GM18861 (cell line): ENCODE measurements around the gene ROBO1.
"Not testable (repeated sequence)": the region's sequence is repeated elsewhere in the genome, so short reads cannot be mapped to it uniquely, and the experiment has no call there.

Source experiments
- ATAC-seq: cut with Tn5 transposase; IDR thresholded peaks from one replicate; pipeline ENCODE4 v1.9.1; 2021; ENCODE audit not compliant: unreplicated experiment

Gene ROBO1

GRCh38 chr3:78764634-78765033 is 1003.2 kb downstream of the ROBO1 start:
- no peak for ATAC-seq

DNA sequence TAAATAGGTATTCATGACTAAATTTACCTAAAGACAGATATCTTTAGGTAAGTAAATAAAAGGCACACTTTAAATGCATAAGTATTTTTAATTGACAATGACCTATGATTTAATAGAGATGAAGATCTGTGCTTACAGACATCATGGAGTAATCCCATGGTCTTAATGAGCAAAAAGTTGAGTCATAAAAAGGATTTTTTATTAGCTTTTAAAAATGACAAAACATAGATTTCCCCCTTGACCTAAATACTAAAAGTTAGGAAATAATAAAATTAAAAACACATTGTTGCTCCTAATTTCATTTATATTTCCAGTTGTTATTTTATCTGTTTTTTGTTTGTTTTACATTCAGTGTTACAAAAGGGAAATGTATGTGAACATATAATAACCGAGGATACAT is 1005.7 kb downstream of the ROBO1 start:
- no peak for ATAC-seq

DNA sequence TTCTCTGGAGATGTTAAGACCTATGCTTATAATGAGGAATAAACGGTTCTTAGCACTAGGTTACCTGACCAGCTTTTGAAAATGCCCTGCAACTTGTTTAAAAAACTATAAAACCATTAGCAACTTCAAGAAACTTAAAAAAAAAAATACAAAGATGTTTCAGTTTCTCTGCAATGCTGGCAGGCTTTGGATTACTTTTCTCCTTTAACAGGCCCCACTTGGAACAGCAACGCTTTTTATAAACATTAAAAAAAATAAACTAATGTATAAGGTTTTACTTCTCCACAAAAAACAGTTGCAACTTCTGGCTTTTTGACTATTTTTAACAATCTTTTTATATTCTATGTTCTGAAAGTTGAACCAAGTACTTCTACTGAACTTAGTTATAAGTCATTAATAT is 1006.7 kb downstream of the ROBO1 start:
- ATAC-seq, result no peak

DNA sequence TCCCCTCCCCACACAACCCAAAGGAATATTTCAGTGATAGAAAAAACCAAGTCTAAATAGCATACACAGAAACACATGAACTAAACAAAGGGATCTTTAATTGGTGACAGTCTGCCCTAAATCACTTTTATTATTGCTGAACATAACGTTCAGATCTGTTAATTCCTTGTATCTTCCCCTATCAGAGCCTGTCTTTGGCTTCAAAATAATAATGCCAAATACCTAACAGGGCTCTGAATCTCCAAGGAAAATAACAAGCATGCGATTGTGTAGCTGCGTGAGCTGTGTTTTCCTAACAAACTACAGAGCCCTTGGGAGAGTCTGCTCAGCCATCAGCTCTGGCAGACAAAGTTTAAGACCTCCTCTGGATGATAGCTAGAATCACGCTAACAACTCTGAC is 1010.1 kb downstream of the ROBO1 start:
- ATAC-seq, result no peak

DNA sequence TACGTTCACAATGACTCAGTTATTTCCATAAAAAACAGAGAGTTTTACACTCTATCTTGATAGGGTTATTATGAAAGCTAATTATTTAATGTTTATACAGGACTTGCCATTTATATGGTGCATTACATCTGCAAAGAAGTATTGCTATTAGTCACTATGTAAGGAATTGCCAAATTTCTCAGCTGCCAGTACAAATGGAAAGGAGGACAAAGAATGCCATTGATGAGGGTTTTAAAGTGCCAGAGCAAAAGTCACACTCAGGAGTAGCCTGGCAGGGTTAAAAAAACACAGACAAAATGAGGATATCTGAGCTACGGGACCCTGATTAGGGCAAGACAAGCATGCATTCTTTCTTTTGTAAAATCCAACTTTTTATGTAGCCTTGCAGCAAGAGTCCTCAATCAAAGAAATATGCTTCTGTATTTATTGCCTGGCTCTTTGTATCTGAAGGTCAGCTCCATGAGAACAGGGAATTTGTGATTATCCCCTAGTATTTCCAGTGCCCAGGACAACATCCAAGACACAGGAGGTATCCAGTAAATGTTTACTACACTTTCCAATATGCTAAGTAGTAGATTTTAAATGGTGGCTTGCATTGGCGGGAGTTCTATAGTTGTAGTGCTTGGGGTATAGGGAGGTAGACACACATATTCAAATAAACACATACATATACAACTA is 1013.6 kb downstream of the ROBO1 start:
- ATAC-seq, result no peak

- ATAC-seq, result no peak
Observed at GRCh38 chr3:78751266-78751665, 1016.5 kb downstream of the ROBO1 start.

DNA sequence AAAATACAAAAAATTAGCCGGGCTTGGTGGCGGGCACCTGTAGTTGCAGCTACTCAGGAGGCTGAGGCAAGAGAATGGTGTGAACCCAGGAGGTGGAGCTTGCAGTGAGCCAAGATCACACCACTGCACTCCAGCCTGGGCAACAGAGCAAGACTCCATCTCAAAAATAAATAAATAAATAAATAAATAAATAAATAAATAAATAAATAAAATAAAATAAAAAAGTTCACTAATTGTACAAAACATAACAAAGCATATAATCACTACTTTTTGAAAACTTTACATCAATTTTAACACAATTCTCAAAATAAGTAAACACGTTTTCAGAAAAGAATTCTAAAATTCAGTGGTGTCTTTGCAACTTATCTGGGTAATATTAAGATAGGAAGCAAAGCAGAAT is 1017.5 kb downstream of the ROBO1 start:
- ATAC-seq, result not testable (repeated sequence)

GRCh38 chr3:78749056-78749455 is 1018.7 kb downstream of the ROBO1 start:
- ATAC-seq, result no peak

DNA sequence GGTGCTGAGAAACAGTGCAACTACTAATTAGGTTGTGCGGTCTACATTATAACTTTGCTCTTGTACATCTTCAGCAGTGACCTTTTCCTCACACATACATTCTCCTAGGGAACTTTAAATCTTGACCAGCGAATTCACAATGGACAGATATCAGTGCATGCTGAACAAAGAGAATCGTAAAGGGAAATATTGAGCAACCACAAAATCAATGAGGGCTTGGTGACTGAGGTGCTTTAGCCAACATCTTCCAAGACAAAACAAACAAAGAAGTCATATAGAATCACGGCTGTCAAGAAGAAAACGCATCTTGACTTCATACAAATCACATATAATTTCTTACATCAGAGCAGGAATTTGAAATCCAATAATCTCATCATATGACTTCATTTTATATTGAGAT is 1022.0 kb downstream of the ROBO1 start:
- no peak for ATAC-seq

DNA sequence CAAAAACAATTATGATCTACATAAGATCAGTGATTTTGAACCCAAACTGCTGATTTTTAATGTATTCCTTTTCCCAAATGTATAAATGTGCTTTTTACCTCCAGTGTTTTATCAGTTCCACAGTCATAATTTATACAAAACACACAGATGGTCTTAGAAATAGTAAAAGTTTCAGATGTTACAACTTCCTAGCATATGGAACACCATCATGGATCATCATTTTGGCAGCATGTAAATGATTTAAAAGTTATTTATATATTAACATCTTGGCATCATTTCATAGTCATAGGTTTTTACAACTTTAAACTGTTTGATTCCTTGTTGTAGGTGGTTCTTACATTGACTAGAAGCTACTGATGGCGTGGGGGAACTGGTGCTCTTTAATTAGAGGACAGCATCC is 1025.3 kb downstream of the ROBO1 start:
- no peak for ATAC-seq

- ATAC-seq, result no peak
Observed at GRCh38 chr3:78742041-78742440, 1025.8 kb downstream of the ROBO1 start.

DNA sequence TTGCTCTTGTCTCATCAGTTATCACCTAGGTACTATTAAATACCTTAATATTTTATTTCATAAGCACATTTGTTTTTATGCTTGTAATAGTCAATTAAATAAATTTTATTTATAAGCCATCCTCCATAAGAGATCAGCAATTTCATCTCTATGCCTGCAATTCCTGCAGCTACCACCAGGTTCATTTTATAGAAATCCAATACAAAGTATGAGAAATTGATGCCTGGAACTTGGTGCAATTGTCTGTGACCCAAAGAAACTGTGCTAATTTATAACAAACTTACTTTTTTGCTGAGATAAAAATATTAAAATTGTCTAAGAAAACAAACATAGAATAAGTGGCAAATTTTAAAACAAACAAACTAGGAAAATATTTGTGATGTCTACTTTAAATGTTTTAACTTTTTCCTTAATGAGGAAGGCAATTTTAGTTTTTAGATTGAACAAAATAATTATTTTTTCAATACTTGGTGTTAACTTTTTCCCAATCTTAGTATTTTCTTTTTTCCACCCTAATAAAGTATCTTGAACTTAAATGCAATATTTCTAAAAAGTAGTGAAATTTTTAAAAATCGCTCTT is 1026.6 kb downstream of the ROBO1 start:
- ATAC-seq, result no peak

DNA sequence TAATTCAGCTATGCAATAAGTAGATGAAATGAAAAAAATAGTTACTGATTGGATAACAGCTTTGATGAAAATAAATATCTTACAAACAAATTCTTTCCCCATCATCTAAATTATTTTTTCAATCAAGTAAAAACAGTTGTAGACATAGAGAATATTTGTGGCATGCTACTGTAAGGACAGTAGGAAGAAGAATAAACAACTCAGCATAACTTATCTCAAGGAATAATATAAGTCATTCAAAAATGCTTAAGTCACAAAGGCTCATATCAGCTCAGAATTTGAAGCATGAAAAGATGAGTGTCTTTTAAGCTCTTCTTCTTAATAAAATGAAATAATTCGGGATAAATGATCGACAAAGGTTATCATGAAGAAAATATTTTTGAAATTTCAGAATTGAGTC is 1029.0 kb downstream of the ROBO1 start:
- no peak for ATAC-seq

- ATAC-seq, result no peak
Observed at GRCh38 chr3:78737988-78738387, 1029.8 kb downstream of the ROBO1 start.

DNA sequence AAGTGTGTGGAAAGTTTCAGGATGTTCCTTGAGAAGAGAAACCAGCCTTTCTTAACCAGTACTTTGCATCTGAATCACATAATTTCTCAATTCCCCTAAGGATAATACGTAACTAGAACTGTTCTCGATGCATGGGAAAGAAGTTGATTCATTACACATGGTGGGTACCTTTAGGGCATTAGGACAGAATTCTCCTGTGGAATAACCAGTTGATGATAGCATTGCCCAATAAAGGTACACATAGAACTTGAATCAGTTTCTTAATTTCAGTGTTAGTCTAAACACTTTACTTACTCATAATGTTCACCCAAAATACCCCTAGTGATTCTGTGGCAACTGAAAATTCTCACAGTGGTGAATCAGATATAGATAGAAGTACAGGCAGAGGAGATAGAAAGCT is 1030.9 kb downstream of the ROBO1 start:
- no peak for ATAC-seq

- ATAC-seq, result no peak
Observed at GRCh38 chr3:78734048-78734637, 1033.7 kb downstream of the ROBO1 start.

DNA sequence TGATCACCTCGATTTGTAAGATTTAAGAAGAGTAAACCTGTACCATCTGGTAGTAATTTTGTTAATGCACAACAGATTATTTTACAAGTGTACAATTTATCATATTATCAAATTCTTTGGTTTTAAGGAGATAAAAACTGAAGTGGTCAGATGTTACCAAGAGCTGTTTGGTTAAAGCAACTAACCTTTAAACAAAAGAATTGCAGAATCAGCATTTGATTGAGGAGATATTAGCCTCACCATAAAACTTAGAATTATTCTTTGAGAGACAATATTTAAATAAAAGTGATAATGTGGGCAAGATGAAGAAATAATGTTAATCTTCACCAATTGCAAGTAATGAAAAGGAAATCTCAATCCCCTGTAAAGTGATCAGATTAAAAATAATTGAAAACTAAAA is 1034.9 kb downstream of the ROBO1 start:
- ATAC-seq, result no peak

DNA sequence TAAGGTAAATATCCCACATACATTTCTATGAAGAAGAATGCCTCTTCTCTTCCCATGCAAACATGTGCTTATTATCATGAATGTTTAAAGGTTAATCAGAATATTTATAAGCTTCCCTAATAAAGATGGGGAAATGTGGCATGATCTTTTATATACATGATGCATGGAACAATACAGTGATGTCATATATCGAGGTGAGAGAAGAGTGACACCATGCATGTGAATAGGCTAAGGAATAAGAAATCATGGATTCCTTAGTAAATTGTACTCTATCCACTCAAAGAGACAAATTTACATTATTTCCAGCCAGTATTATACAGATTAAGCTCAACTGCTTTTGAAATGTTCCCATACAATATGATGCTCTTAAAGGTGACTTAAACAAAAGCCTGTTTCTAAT is 1035.3 kb downstream of the ROBO1 start:
- no peak for ATAC-seq

DNA sequence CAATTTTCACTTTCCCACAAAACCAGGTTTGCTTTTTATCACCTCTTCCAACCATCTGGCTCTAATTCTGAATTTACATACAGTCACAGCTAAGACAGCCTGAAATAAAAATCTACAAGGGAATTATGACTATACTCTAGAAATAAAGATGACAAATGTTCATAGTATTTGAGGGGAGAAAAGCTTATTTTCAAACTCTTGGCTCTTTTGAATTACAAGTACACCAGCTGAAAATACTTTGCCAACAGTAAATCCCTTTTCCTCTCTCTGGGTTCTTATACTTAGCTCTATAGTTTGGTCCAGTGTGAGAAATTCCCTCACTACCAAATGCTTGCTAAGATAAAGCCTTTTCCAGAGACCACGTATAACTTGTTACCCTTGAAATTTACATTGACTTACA is 1037.9 kb downstream of the ROBO1 start:
- no peak for ATAC-seq

DNA sequence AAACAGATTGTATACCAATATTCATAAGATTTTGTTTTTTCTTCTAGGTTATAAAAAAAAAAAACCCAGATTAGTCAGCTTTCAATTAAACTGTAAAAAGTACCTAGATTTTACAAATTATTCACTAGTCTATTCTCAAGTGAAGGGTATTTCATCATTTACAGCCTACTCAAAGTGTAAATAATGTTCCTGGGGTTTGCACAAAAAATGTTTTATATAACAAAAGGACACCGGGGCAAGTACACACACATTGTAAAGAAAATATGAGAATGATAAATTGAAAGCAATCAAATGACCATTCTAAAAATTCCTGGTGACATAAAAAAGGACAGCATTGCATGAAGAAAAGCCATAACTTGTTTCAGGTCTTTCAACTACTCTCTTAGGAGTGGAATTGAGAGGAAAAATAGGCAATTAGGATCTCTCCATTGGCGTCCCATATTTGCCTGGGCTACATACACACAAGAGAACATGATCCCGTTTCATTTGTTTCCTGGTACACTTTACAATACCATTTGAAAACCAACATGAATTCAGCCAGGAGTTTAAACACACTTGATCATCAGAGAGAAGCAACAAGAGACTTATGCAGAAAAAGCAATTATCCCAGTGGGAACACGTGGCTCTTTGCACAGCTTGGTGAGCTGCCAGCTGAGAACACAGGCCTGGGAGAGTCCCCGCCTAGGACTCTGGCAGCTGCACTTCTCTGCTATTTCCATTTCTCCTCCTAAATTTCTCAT is 1039.2 kb downstream of the ROBO1 start:
- no peak for ATAC-seq

- ATAC-seq, result no peak
Observed at GRCh38 chr3:78726545-78726944, 1041.3 kb downstream of the ROBO1 start.

DNA sequence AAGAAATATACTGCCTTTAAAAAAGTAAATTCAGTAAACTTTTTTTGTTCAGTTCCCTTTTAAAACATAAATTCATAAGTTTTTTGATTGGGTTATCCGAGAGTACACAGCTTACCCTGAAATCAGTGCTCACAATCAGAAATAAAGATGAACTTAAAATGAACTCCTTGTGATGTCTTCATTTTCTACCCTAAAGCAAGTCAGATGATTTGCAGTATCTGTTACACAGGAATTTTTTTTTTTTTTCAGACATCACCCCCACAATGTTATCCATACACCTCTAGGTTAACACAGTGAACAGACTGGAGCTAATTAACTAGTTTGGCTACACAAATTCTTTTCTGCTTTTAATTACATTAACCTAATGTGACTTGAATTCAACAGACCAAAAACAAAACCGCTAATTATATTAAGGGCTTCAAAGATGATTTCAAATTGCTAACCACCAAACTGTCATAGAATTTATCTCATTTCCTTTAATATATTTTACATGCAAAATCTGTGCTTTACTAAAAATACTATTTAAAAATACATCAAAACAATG is 1042.0 kb downstream of the ROBO1 start:
- no peak for ATAC-seq
